Osteoblast (primary cell): ENCODE results near the gene PTGDS. TPM values are rescaled to one million over a fixed set of nuclear protein-coding genes. Genes with fewer than 3 reads are reported as not detected.

Experiments used
- DNase-seq: peaks from one replicate; pipeline ENCODE4 v3.0.0; 2011; ENCODE audit warnings: low spot score, mixed read lengths; ENCODE audit not compliant: insufficient read length; ENCODE audit errors: missing footprints
- H2AFZ ChIP-seq: 2 replicates; pipeline ENCODE4 v1.6.0; 2011; ENCODE audit warnings: mild to moderate bottlenecking, low read length
- H3K27ac ChIP-seq: 2 replicates; pipeline ENCODE4 v1.5.1; 2011; ENCODE audit warnings: mild to moderate bottlenecking, low read depth, low read length, moderate library complexity
- H3K27me3 ChIP-seq: 2 replicates; pipeline ENCODE4 v1.6.0; 2012; ENCODE audit warnings: mild to moderate bottlenecking, control low read depth, inconsistent platforms, low read length, moderate library complexity; ENCODE audit not compliant: insufficient read depth
- H3K36me3 ChIP-seq: 2 replicates; pipeline ENCODE4 v1.5.1; 2011; ENCODE audit warnings: mild to moderate bottlenecking, low read length, control low read depth, moderate library complexity; ENCODE audit not compliant: insufficient read depth
- H3K4me1 ChIP-seq: 2 replicates; pipeline ENCODE4 v1.5.1; 2011; ENCODE audit warnings: mild to moderate bottlenecking, low read length, control low read depth, moderate library complexity; ENCODE audit not compliant: insufficient read depth
- H3K4me2 ChIP-seq: 2 replicates; pipeline ENCODE4 v1.6.0; 2011; ENCODE audit warnings: mild to moderate bottlenecking, low read length; ENCODE audit not compliant: insufficient read depth
- H3K4me3 ChIP-seq: fragments of 200-600 bp; sonication (generic); 3 replicates; pipeline ENCODE4 v1.5.1; 2012; ENCODE audit warnings: mild to moderate bottlenecking, low read length, inconsistent platforms; ENCODE audit not compliant: insufficient read depth
- H3K79me2 ChIP-seq: 2 replicates; pipeline ENCODE4 v1.6.0; 2012; ENCODE audit warnings: mild to moderate bottlenecking, low read length, control low read depth, inconsistent platforms; ENCODE audit not compliant: insufficient read depth
- H3K9me3 ChIP-seq: 2 replicates; pipeline ENCODE4 v1.5.1; 2011; ENCODE audit warnings: low read depth, low read length, control low read depth
- H4K20me1 ChIP-seq: 2 replicates; pipeline ENCODE4 v1.6.0; 2012; ENCODE audit warnings: mild to moderate bottlenecking, low read length, control low read depth; ENCODE audit not compliant: insufficient read depth
- total RNA-seq: library from RNA; depleted of rRNA; stranded (reverse); fragments of >200 nt; gene quantifications from 2 replicates; pipeline ENCODE4 v1.2.3, GENCODE V29; 2012
- TF ChIP-seq, protein P1 (sequence below): IDR thresholded peaks from 2 replicates; pipeline ENCODE4 v1.5.1; 2011; ENCODE audit warnings: mild to moderate bottlenecking, low read depth, low read length, moderate library complexity; ENCODE audit errors: extremely low read depth

Gene PTGDS
- total RNA-seq, 1 donor: 57.9 TPM

- Histone ChIP-seq H3K27ac (no peak overlapping the region), H2AFZ (no peak overlapping the region), H3K9me3 (no peaks in the 10 kb centered on the region), H3K4me1 (no peaks in the 10 kb centered on the region), H3K27me3 (no peaks in the 10 kb centered on the region), H3K4me3 (no peak overlapping the region), H3K79me2 (no peaks in the 10 kb centered on the region), H4K20me1 (no peaks in the 10 kb centered on the region), H3K4me2 (no peak overlapping the region), H3K36me3 (no peaks in the 10 kb centered on the region)
- DNase-seq: no peak
- TF ChIP-seq, protein P1, sequence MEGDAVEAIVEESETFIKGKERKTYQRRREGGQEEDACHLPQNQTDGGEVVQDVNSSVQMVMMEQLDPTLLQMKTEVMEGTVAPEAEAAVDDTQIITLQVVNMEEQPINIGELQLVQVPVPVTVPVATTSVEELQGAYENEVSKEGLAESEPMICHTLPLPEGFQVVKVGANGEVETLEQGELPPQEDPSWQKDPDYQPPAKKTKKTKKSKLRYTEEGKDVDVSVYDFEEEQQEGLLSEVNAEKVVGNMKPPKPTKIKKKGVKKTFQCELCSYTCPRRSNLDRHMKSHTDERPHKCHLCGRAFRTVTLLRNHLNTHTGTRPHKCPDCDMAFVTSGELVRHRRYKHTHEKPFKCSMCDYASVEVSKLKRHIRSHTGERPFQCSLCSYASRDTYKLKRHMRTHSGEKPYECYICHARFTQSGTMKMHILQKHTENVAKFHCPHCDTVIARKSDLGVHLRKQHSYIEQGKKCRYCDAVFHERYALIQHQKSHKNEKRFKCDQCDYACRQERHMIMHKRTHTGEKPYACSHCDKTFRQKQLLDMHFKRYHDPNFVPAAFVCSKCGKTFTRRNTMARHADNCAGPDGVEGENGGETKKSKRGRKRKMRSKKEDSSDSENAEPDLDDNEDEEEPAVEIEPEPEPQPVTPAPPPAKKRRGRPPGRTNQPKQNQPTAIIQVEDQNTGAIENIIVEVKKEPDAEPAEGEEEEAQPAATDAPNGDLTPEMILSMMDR: no peak
Measured at GRCh38 chr9:137014776-137015539, 37.7 kb downstream of the PTGDS start.

- TF ChIP-seq, protein P1: no peak
Measured at GRCh38 chr9:137015540-137015930, 38.2 kb downstream of the PTGDS start.

DNA sequence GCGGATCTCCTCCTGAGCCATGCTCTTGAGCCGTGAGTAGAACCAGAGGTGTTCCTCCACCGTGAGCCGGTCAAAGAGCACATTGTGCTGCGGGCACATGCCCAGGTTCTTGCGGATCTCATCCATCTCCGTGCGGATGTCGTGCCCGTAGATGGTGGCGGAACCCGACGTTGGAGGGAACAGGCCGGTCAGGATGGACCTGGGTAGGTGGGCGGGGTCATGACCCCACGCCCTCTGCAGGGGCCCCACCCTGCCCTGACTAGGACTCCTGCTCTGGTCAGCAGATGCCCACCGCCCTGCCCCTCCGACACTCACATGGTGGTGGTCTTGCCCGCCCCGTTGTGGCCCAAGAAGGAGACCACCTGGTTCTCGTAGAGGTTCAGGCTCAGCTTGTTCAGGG is 38.7 kb downstream of the PTGDS start:
- no peak for DNase-seq
- Histone ChIP-seq H3K4me2 (no peak overlapping the region), H3K9me3 (no peaks in the 10 kb centered on the region)

More at GRCh38 chr9:137015540-137015930, 38.2 kb downstream of the PTGDS start:
- Histone ChIP-seq H3K27me3 (no peaks in the 10 kb centered on the region), H2AFZ (no peak overlapping the region), H3K4me2 (no peak overlapping the region), H3K27ac (no peak overlapping the region), H3K4me3 (no peak overlapping the region), H3K79me2 (no peaks in the 10 kb centered on the region), H3K9me3 (no peaks in the 10 kb centered on the region), H4K20me1 (no peaks in the 10 kb centered on the region), H3K36me3 (no peaks in the 10 kb centered on the region), H3K4me1 (no peaks in the 10 kb centered on the region)
- DNase-seq: no peak

DNA sequence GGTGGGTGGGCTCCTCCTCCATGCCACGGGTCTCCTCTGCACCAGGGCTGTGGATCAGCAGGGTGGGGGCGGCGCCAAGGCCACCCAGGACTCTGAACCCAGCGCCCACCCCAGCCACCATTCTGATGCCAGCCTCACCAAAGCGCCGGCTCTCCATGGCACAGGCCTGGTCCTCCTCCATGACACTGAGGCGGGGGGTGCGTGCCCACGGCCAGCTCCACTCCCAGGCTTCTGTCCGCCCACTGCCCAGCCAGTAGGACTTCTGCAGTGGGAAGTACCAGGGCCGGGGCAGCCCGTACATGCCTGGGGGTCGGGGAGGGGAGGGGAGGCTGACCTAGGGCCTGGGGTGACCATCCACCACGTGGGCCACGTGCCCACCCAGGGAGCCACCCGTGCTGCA is 39.1 kb downstream of the PTGDS start:
- Histone ChIP-seq H2AFZ (no peak overlapping the region), H3K9me3 (no peaks in the 10 kb centered on the region), H3K27me3 (no peaks in the 10 kb centered on the region), H3K79me2 (no peaks in the 10 kb centered on the region), H3K36me3 (no peaks in the 10 kb centered on the region), H3K4me2 (no peak overlapping the region), H4K20me1 (no peaks in the 10 kb centered on the region), H3K4me3 (no peak overlapping the region), H3K27ac (no peak overlapping the region), H3K4me1 (no peaks in the 10 kb centered on the region)
- TF ChIP-seq, protein P1: no peak
- DNase-seq: no peak

More for the DNA sequence above, 38.7 kb downstream of the PTGDS start:
- Histone ChIP-seq H3K79me2 (no peaks in the 10 kb centered on the region), H3K36me3 (no peaks in the 10 kb centered on the region), H3K4me1 (no peaks in the 10 kb centered on the region), H3K27me3 (no peaks in the 10 kb centered on the region), H3K4me3 (no peak overlapping the region), H3K27ac (no peak overlapping the region), H2AFZ (no peak overlapping the region), H4K20me1 (no peaks in the 10 kb centered on the region)
- TF ChIP-seq, protein P1: no peak
